ENCODE measurements around the gene MEA1. TPM values are rescaled to one million over a fixed set of nuclear protein-coding genes. Genes with fewer than 3 reads are reported as not detected.
A peak's percentile ranks its signal among the peaks of the same experiment; 100 is the strongest.

MEA1 gene
- total and polyA plus RNA-seq, 2 donors (not counting 1 experiment from before 2014, with no cell fraction given), result 60.9 to 81.0 TPM

DNA sequence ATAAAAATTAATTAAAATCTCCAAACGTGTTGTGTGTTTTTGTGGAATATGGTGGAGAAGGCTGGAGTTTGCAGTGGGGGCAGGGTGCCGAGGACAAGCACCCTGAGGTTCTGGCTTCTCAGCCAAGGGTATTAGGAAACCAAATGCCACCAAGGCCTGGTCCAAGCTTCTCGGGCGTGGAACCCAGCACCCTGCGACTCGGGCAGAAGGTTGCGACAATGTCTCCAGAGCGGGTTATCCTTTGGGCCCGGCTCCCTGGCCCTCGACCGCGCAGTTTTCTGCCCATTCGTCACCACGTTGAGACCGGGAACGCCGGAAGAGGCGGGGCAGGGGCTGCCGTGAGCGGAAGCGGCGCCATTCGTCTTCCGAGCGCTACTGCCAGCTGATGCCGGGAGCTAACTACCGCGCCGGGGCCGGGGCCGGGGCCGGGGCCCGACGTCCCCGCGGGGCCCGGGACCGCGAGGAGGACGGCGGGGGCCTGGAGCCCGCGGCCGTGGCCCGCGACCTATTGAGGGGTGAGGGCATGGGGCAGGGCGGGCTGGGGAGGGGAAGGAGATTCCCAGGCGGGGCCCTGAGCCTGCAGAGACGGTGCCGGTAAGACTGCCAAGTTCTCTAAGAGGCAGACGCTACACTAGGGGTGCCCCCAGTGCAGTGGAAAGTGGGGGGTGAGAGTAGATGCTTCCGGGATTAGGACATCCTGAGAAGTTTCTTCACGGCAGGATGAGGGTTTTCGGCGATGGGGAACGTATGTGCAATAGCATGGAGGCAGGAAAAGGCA lies 7.7 kb upstream of the MEA1 start, which contains the start of gene RRP36:
TSS of gene RRP36 (plus strand) at position 354 of the 778 bp plus-strand sequence. CDS start at position 386, 32 bp downstream.
- H2AFZ ChIP-seq (ENCODE audit: low read length), result peak within 1 kb of the TSS; percentile 76
- TF ChIP-seq EZH2 (IDR thresholded peaks at IDR 0.05; ENCODE audit: low read length, missing control alignments) (no peak), CTCF (conservative IDR thresholded peaks at IDR 0.05 in 1 of 2, IDR thresholded peaks at IDR 0.05 in 1 of 2; ENCODE audit: low read depth in 1 of 2, low read length in 2 of 2) (no peak)
- H3K4me3 ChIP-seq (replicated peaks in 1 of 4; ENCODE audit: control extremely low read depth in 1 of 4, insufficient read depth in 1 of 4, low read depth in 3 of 4, low read length in 4 of 4), result peak within 1 kb of the TSS; percentile 50 to 99 (median 90)
- H4K20me1 ChIP-seq (ENCODE audit: control insufficient read depth, extremely low read depth, insufficient read depth, low read length), result no peaks in the 10 kb centered on the region
- H3K9ac ChIP-seq (ENCODE audit: insufficient read depth, low read length), result peak within 1 kb of the TSS; percentile 76
- DNase-seq (ENCODE audit: low read depth in 2 of 2), result peak; percentile 66 to 67
- peak within 1 kb of the TSS; percentile 78 for H3K27ac ChIP-seq (ENCODE audit: insufficient read depth, low read length)
- H3K79me2 ChIP-seq (ENCODE audit: control insufficient read depth, insufficient read depth, low read length), result peaks cover 46% of the 10 kb centered on the region
- H3K4me2 ChIP-seq (ENCODE audit: extremely low read depth, insufficient read depth, low read length), result peak within 1 kb of the TSS; percentile 79
- H3K36me3 ChIP-seq (ENCODE audit: control insufficient read depth, insufficient read depth, low read length), result peaks cover 38% of the 10 kb centered on the region
- no peaks in the 10 kb centered on the region for H3K9me3 ChIP-seq (ENCODE audit: control insufficient read depth, insufficient read depth, low read depth, low read length)
- peaks cover 13% of the 10 kb centered on the region for H3K4me1 ChIP-seq (ENCODE audit: control insufficient read depth, extremely low read depth, insufficient read depth, low read length)
- H3K27me3 ChIP-seq (ENCODE audit: control insufficient read depth, insufficient read depth, low read length), result no peaks in the 10 kb centered on the region

GRCh38 chr6:43020847-43021246 lies 7.1 kb upstream of the MEA1 start:
- DNase-seq (ENCODE audit: low read depth in 2 of 2), result peak; percentile 9 to 31
- Histone ChIP-seq H4K20me1 (ENCODE audit: control insufficient read depth, extremely low read depth, insufficient read depth, low read length) (no peaks in the 10 kb centered on the region), H3K4me2 (ENCODE audit: extremely low read depth, insufficient read depth, low read length) (peak overlapping the region; percentile 58), H3K79me2 (ENCODE audit: control insufficient read depth, insufficient read depth, low read length) (peaks cover 51% of the 10 kb centered on the region), H3K4me1 (ENCODE audit: control insufficient read depth, extremely low read depth, insufficient read depth, low read length) (peaks cover 15% of the 10 kb centered on the region), H3K27me3 (ENCODE audit: control insufficient read depth, insufficient read depth, low read length) (no peaks in the 10 kb centered on the region), H2AFZ (ENCODE audit: low read length) (no peak overlapping the region), H3K27ac (ENCODE audit: insufficient read depth, low read length) (peak overlapping the region; percentile 77), H3K4me3 (replicated peaks in 1 of 4; ENCODE audit: control extremely low read depth in 1 of 4, insufficient read depth in 1 of 4, low read depth in 3 of 4, low read length in 4 of 4) (peak overlapping the region; percentile 10 to 95 (median 40)), H3K36me3 (ENCODE audit: control insufficient read depth, insufficient read depth, low read length) (peaks cover 36% of the 10 kb centered on the region), H3K9ac (ENCODE audit: insufficient read depth, low read length) (no peak overlapping the region), H3K9me3 (ENCODE audit: control insufficient read depth, insufficient read depth, low read depth, low read length) (no peaks in the 10 kb centered on the region)
- TF ChIP-seq EZH2 (IDR thresholded peaks at IDR 0.05; ENCODE audit: low read length, missing control alignments) (no peak), CTCF (conservative IDR thresholded peaks at IDR 0.05 in 1 of 2, IDR thresholded peaks at IDR 0.05 in 1 of 2; ENCODE audit: low read depth in 1 of 2, low read length in 2 of 2) (no peak)

DNA sequence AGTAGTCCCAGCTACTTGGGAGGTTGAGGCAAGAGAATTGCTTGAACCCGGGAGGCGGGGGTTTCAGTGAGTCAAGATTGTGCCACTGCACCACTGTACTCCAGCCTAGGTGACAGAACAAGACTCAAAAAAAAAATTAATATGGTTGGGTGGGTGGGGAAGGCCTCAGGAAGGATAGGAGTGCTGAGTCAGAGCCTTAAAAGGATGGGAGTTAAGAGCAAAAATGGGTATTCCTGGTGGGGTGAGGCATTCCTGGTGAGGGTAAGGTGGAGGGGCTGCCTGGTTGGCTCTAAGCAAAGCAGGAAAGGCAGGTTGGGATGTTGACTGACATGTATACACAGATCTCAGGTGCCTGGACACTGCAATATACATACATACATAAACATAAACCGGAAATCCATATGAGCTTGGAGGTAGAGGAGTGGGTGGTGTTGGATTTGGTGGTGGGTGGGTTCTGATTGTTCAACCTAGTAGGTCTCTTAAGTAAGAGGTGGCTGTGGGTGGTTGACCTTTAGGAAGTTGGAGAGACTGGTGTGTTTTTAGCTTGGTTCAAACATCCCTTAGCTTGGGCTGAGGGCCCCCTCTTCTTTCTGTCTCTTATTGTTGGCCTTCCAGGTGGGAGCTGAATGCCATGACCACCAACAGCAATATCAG lies 6.4 kb upstream of the MEA1 start:
- H3K4me2 ChIP-seq (ENCODE audit: extremely low read depth, insufficient read depth, low read length), result no peak overlapping the region
- no peaks in the 10 kb centered on the region for H4K20me1 ChIP-seq (ENCODE audit: control insufficient read depth, extremely low read depth, insufficient read depth, low read length)
- H3K27me3 ChIP-seq (ENCODE audit: control insufficient read depth, insufficient read depth, low read length), result no peaks in the 10 kb centered on the region
- H3K36me3 ChIP-seq (ENCODE audit: control insufficient read depth, insufficient read depth, low read length), result peaks cover 32% of the 10 kb centered on the region
- no peak overlapping the region for H3K9ac ChIP-seq (ENCODE audit: insufficient read depth, low read length)
- TF ChIP-seq CTCF (conservative IDR thresholded peaks at IDR 0.05 in 1 of 2, IDR thresholded peaks at IDR 0.05 in 1 of 2; ENCODE audit: low read depth in 1 of 2, low read length in 2 of 2) (no peak), EZH2 (IDR thresholded peaks at IDR 0.05; ENCODE audit: low read length, missing control alignments) (no peak)
- no peaks in the 10 kb centered on the region for H3K9me3 ChIP-seq (ENCODE audit: control insufficient read depth, insufficient read depth, low read depth, low read length)
- no peak for DNase-seq (ENCODE audit: low read depth in 2 of 2)
- H3K4me1 ChIP-seq (ENCODE audit: control insufficient read depth, extremely low read depth, insufficient read depth, low read length), result peaks cover 17% of the 10 kb centered on the region
- peaks cover 57% of the 10 kb centered on the region for H3K79me2 ChIP-seq (ENCODE audit: control insufficient read depth, insufficient read depth, low read length)
- H3K27ac ChIP-seq (ENCODE audit: insufficient read depth, low read length), result peak overlapping the region; percentile 77
- no peak overlapping the region for H3K4me3 ChIP-seq (replicated peaks in 1 of 4; ENCODE audit: control extremely low read depth in 1 of 4, insufficient read depth in 1 of 4, low read depth in 3 of 4, low read length in 4 of 4)
- no peak overlapping the region for H2AFZ ChIP-seq (ENCODE audit: low read length)
